GM19397 (cell line): ENCODE results near the gene LILRA5.
"Not testable (repeated sequence)": the region's sequence is repeated elsewhere in the genome, so short reads cannot be mapped to it uniquely, and the experiment has no call there.

ENCODE experiments used
- ATAC-seq: cut with Tn5 transposase; IDR thresholded peaks from one replicate; pipeline ENCODE4 v1.9.1; 2021; ENCODE audit warnings: mild to moderate bottlenecking, moderate library complexity; ENCODE audit not compliant: unreplicated experiment

The LILRA5 gene

DNA sequence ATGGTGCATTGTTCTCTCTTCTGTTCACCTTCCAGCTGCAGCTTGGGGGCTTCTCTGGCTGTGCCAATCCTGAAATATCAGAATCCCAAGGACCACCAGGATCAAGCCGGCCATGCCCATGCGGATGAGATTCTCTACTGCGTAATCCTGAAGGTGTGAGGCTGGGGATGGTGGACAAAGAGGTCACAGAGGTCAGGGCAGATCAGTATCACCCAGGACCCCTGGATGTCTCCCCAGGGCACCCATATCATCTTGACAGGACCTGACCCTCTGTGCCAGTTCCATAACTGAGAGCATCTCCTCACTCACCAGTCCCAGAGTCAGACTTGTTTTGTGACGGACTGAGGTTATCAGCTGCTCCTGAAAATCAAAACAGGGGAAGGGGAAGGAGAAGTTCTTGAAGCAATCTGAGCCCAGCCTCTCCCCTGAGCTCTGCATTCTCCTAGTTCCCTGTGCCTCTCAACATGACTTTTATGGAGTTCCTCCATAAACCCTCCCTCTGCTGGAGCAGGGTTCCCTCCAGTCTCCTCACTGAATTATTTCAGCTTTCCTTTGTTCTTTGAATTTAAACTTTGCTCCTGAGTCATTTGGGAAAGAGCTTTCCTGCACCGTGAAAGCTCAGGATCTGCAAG, 5.5 kb downstream of the LILRA5 start:
- ATAC-seq: no peak

DNA sequence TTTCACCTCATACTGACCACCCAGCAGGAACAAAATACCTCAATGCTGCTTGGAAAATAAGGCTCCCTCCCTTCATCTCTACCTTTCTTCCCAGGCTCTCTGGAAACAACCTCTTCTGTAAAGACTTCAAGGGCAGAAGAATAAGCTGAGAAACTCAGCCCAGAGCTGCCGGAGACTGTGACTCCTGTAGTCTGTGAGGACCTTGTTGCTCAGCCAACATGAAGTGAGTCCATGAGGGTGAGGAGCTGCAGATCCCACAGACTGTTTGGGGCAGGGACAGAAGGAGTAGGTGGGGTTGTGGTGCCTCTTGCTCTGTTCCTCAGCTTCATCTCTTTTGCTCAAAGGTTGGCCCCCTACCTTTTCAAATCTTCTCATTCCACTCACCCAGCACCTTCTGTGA, 7.8 kb downstream of the LILRA5 start:
- ATAC-seq: no peak

DNA sequence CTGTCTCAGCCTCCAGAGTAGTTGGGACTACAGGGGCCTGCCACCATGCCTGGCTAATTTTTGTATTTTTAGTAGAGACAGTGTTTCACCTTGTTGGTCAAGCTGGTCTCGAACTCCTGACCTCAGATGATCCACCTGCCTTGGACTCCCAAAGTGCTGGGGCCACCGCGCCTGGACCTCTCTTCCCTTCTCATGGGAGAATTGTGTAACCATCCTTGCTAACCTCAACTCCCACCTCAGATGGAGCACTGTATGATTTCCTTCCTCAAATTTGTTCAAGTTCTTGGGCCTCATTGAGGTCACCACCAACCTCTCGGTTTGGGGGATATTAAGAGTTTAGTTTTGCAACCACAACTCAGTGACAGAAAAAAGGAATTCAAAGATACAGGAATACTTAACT, 10.7 kb downstream of the LILRA5 start:
- no peak for ATAC-seq

DNA sequence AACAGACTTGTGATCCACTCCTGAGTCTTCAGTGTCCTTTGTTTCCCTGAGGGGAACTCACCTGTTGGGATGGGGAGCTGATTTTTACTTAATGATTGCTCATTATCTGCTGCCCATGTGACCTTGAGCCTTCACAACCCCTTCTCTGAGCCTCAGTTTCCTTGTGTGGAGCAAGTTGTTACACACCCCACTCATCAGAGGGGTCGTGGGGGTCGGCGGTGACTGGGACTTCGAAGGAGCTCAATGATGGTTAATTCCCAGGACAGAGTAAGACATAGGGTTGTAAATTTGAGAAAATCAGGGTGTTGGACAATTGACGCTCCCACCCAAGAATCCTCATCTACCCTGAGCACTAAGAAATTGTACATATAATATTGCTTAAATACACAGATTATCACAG, 13.5 kb downstream of the LILRA5 start:
- no peak for ATAC-seq

DNA sequence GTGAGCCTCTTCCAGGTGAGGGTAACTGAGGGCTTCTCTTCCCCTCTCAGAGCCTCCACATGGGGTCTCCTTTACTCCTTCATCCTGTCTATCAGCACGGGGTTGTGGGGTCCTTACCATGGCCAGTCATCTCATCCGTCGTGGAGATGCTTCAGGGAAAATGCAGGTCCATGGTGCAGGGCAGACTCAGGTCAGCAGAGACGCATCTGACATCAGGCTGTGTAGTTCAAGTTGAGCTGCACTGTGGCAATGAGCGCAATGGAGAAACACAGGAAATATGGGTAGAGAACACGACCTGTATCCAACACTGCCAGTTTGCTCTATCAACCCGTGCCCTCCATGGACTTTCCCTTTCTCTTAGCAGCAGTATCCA, 13.9 kb downstream of the LILRA5 start:
- ATAC-seq: no peak

DNA sequence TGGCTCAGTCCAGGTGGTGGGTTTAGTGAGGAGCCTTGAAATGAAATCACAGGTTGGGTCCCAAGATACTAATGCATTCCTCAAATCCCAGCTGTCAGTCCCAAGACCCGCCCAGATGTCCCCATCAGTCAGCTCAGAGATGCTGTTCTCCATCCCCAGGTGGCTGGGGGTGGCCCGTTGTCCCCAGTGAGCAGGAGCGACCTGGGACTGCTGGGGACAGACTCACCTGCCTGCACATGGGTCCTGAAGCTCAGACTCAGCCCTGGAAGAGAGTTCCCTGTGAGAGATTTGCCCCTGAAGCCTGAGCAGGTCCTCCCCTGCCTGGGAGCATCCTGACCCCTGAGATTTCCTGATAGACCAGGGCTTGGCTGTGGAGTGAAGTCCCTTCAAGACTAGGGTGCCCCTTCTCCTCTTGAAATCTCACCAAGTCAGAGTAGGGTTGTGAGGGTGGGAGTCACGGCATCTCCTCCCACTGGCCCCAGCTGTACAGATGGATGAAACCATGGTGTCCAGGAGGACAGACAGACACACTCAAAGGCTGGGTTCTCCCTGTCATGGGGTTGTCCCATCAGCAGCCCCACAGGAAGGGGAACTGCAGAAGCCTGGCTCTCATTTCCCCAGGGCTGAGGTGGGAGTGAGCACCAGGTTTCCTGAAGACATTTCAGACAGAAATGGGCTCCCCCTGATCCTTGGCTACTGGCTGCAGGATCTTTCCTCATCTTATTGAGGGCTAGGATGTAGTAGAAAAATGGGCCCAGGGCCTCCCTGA, 14.4 kb downstream of the LILRA5 start:
- no peak for ATAC-seq

DNA sequence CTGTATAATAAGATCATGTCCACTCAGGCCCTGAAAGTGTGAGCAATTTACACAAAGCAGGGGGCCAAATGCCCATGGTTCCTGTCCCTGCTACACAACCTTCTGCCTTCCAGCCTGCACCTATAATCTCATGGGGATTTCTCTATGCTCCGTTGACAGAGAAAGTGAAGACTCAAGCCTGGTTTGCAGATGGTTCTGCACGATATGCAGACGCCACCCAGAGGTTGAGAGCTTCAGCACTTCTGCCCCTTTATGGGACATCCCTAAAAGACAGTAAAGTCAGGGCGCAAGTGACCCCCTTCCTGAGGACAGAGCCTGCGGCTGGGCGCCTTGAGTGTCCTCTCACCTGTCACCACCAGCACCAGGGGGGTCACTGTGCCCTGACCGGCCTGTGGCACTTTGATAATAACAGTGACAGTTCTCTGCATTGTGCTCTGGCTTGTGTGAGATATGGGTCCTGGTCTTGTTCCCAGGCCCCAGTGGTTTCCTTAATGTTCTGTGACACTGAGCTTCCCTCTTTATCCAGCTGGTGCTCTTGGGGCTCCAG, 15.1 kb downstream of the LILRA5 start:
- no peak for ATAC-seq

DNA sequence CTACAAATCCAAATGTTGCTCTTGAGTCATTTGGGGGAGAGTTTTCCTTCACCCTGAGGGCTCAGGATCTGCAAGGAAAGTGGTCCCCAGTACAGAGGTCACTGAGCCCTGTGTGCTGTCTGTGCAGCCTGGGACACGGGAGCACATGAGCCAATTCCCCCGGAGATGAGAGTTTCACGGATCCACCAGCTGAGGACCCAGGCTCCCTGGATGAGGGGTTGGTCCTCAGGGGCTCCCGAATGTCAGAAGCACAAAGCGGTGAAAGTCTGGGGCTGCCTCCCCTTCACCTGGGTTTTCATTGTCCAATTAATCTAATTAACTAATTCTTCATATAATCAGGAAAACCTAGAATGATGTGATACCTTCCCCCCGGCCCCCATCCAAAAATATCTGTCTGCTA, 18.4 kb downstream of the LILRA5 start:
- ATAC-seq: no peak

DNA sequence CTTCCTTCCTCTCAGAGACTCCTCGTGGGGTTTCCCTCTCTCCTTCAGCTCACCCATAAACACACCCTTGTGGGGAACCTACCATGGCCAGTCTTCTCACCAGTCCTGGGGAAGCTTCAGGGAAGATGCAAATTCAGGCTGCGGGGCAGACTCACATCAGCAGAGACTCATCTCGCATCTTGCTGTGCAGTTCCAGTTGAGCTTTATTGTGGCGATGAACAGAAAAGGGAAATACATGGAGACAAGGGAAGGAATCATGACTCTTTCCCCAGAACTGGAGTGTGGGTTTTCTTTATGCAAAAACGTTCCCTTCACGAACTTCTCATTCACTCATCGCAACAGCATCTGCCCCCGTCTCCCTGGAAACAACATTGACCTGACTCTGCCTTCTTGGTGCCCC, 23.8 kb downstream of the LILRA5 start:
- ATAC-seq: not testable (repeated sequence)

DNA sequence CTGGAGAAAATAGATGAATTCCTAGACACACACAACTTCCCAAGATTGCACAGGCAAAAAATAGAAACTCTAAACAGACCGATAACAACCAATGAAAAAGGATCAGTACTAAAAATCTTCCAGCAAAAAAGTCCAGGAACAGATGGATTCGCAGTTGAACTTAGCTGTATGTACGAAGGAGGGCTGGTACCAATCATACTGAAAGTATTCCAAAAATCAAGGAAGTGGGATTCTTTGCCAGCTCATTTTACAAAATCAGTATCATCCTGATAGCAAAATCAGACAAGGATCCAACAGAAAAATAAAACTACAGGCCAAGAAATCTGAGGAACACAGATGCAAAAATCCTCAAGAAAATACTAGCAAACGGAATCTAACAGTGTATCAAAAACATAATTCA, 25.5 kb downstream of the LILRA5 start:
- ATAC-seq: no peak

DNA sequence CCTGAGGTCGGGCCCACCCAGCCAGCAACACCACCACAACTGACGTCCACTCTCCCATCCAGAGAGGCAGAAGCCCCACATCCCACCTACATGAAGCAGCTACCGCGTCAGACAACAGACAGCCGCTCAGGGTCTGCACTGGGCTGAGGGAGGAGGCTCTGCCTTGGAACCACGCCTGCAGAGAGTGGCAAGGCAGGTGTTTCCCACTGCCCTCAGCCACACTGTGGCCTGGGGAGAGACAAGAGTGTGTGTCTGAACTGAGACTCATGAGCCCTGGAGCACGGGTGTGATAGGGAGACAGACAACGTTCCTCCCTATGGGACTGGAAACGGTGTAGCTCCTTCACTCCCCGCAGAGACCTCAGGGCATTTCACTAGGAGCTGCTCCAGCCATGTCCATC, 26.7 kb downstream of the LILRA5 start:
- ATAC-seq: not testable (repeated sequence)

DNA sequence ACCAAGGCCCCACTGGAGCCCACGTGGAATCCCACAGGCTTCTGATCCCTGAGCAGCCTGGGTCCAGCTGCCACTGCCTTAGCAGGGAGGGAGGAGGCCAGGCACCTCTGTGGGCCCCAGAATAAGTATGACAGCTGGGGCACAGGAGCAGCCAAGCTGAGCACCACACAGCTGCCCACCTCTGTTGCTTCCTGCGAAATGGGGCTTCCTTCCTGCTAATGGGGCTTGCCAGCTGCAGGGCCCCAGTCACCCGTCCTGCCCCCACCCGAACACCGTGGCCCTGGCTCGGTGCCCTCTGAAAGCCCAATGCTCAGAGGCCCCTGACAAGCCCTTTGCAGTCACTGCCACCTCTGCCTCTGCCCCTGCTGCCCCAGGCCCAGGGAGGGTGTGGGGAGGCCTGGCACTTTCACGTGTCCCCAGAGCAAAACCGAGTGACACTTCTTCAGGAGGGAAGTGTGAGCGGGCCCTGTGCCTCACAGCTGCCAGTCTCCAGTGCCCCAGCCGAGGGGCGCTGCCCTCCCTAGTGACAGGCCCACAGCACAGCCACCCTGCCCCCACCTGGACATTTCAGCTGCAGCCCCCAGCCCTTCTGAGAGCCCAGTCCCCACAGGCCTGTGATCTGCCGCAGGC, 27.4 kb downstream of the LILRA5 start:
- not testable (repeated sequence) for ATAC-seq

DNA sequence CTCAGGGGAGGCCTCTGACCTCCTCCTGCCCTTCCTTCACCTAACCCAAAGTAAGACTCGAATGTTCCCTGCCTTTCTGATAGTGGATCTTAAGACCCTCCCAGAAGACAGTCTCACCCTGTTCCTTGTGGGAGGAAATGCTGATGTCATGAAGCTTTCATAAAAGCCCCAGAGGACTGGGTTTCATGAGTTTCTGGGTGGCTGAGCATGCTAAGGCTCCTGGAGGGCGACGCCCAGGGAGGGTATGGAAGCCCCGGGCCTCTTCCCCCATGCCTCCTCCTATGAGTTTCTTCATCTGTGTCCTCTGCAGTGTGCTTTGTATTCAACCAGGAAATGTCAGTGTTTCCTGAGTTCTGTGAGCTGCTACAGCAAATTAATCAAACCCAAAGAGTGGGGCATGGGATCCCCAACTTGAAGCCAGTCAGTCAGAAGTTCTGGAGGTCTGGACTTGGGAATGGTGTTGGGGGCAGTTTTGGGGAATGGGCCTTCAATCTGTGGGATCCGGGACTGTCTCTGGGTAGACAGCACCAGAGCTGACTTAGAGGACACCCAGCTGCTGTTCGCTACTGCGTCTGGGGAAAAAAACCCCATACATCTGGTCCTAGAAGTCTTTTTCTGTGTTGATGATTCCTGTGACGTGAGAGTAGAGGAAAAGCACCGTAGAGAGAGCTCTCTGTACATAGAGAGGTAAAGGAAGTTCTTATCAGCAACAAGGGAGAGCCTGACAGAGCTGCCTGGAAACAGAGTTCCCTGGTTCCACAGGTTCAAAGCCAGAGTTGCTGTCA, 30.1 kb downstream of the LILRA5 start:
- ATAC-seq: no peak

DNA sequence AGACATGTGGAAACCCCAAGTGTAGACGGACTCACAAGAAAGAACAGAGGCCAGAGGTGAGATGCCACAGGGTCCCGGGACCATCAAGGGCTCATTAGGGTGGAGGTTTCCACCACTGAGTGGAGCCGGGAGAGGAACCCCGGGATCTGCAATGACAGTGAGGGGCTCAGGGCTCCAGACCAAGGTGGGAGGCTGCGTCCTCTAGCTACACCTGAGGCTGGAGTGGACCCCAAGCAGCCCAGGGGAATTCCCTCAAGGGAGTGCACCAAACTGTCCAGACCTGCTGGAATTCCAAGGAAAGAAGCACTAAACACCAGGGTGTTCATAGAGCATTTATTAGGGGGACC, 31.3 kb downstream of the LILRA5 start:
- ATAC-seq: not testable (repeated sequence)

DNA sequence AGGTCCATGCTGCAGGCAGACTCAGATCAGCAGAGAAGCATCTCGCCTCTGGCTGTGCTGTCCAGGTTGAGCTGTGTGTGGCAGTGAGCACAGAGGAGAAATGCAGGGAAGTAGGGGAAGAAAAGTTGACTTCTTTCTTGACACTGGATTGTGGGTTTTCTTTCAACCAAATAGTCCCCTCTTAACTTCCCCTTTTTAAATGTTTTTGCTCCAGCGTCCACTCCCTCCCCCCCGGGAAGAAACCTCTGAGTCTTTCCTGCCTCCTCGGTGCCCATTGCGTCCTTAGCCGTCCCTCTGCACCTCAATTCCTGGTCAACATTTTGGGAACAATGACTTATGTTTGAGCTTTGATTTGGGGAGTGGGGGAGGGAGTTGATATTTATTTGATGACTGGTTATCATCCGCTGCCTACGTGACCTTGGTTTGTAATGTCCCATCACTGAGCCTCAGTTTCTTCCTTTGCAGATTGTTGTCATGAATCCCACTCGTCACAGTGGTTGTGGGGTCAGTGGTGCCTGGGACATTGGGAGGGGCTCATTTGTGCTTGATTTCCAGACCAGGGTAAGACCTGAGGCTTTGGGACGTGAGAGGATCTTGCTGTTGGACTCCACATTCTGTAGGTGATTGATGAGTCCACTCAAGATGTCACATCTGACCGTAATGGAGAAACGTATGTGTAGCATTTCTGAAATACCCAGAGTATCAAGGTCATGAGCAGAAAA, 31.8 kb downstream of the LILRA5 start, which contains the start of gene LILRB2:
Gene LILRB2 (minus strand): TSS at position 104 of the 722 bp plus-strand sequence. CDS start 614 bp downstream, outside the sequence.
- no peak for ATAC-seq

DNA sequence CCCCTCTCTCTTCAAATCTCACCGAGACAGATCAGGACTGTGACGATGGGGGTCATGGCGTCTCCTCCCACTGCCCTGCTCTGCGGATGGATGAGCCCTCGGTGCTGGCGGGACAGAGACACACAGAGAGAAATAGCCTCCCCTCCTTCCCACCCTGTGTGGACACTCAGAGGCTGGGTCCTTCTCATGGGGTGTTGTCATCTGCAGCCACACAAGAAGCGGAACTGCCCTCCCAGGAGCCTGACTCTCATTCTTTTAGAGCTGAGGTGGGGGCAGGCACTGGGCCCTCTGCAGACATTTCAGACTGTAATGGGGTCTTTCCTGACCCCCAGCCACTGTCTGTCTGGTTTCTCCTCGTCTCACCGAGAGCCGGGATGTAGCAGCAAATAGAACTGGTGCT, 32.5 kb downstream of the LILRA5 start:
- not testable (repeated sequence) for ATAC-seq

DNA sequence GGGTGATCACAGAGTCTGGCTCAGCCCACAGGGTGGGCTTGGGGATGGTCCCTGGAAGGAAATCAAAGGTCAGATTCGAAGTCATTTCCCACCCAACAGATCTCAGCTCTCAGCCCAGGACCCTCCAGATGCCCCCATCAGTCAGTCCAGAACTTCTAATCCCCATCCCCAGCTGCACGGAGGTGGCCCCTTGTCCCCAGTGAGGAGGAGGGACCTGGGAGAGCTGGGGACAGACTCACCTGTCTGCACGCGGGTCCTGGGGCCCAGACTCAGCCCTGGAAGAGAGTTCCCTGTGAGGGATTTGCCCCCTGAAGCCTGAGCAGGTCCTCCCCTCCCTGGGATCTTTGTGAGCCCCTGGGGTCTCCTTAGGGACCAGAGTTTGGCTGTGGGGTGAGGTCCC, 32.9 kb downstream of the LILRA5 start:
- ATAC-seq: not testable (repeated sequence)

DNA sequence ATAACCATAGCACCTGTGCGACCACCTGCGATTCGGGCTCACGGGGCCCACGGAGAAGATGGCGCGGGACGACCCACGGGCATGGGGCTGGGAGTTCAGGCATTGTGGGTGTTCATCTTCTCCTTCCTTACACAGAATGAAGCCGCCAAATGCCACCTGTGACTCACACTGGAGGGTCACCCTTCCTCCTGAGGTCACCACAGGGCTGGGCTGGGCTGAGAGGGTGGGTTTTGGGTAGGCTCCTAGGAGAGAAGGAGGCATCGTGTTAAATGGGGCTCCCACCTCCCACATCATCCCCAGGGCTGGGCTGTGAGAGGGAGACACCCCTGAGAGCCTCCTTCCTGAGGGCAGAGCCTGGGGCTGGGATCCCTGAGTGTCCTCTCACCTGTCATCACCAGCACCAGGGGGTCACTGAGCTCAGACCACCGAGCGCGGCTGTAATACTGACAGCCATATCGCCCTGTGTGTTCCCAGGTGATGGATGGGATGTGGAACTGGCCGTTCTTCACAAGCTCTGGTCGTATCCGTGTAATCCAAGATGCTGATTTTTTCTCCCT, 33.5 kb downstream of the LILRA5 start:
- no peak for ATAC-seq

DNA sequence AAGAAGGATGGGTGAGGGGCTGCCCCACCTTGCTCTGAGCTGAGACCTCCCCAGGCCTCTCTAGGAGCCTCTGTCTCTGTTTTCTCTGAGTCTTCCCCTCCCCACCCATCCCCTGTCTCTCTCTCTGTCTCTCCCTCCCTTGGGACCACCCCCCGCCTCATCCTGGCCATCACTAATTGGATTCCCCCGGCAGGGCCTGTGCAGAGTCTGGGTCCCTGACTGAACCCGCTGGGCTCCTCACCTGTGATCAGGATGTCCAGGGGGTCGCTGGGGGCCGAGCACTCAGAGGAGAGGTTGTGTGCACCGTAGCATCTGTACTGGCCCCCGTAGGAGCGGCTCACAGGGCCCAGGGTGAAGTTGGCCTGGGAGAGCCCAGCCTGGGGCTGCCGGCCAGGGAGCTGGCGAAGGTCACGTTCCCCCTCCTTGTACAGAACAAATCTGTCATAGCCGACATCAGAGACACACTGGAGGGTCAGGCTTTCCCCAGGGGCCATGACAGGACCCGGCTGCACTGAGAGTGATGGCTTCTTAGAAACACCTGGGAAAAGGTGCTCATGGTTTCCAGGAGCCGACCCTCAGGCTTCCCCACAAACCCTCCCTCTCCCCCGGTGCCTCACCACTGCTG, 34.3 kb downstream of the LILRA5 start:
- ATAC-seq: not testable (repeated sequence)

DNA sequence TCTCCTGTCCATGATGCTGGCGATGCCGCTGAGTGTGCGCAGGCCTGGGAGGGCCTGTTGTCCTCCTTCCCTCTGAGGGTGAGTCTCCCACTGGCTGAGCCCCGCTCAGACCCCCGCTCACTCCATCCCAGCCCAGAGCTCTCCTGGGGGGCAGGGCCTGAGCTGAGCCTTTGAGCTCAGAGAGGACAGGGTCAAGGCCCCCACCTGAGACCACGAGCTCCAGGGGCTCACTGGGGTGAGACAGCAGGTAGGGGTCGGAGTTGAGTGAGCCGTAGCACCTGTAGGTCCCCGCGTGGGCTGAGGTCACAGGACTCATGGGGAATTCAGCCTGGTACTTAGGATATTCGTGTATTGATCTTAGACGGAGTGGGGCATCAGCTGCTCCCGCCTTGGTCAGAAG, 34.9 kb downstream of the LILRA5 start:
- ATAC-seq: not testable (repeated sequence)
